ENCODE results near the gene UMPS.
A peak's percentile ranks its signal among the peaks of the same experiment; 100 is the strongest.
"Not testable (repeated sequence)": the region's sequence is repeated elsewhere in the genome, so short reads cannot be mapped to it uniquely, and the experiment has no call there.

UMPS gene

DNA sequence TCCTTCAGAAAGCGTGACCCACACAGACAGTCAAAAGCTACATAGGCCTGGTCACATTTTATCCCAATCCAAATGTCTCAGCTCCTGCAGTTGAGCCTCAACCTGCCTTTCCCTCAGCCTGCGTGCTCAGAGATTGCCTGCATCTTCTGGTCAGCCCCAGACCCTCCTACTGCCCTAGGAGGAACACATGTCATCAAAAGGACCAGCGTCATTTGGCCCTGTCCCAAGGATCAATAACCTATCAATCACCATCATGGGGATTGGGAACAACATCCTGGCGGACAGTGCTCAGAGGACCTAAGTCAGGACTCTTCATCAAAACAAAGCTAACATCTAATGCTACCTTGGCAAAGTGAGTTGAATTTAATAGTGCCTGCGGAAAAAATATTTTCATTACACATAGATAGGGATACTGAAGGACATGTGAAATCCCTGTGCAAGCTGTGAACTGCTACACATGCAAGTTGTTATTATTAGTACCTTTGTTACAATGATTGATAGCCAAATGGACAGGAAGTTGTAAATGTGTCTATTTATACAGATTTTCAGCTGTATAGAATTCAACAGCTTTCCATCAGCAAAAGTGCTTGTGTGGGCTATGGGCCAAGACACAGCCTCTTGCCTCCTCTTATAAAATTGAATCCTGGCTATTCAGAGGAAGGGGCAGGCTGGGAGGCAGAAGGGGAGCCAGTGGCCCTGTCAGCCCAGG is 47.7 kb downstream of the UMPS start:
- no peak for DNase-seq (ENCODE audit: low read depth)
- no peak overlapping the region for H3K4me3 ChIP-seq (replicated peaks; ENCODE audit: low read depth, low read length)
- no peak for TF ChIP-seq CTCF (IDR thresholded peaks at IDR 0.05; ENCODE audit: low read length, missing control alignments)

DNA sequence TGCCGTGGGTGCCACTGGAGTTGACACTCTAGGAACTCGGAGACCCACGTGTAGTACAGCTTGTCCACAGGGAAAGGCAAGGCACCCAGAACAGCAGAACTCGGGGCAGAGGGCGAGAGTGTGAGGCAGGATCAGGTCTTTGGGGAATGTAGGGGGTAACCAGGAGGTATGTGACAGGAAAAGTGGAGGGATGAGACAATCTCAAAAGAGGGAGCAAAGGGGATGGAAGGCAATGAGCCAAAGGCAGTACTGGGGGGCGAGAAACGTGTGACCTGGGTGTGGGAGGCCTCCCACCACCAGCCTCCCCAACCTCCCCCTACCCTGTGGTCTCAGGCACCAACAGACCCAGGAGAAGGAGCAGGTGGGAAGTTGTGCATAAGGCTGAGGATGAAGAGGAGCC is 48.9 kb downstream of the UMPS start:
- TF ChIP-seq CTCF (IDR thresholded peaks at IDR 0.05; ENCODE audit: low read length, missing control alignments), result no peak
- no peak for DNase-seq (ENCODE audit: low read depth)
- H3K4me3 ChIP-seq (replicated peaks; ENCODE audit: low read depth, low read length), result no peak overlapping the region

GRCh38 chr3:124779751-124780191 is 49.5 kb downstream of the UMPS start:
- TF ChIP-seq CTCF (IDR thresholded peaks at IDR 0.05; ENCODE audit: low read length, missing control alignments), result no peak

GRCh38 chr3:124780356-124780755 is 50.1 kb downstream of the UMPS start:
- no peak overlapping the region for H3K4me3 ChIP-seq (replicated peaks; ENCODE audit: low read depth, low read length)
- no peak for TF ChIP-seq CTCF (IDR thresholded peaks at IDR 0.05; ENCODE audit: low read length, missing control alignments)
- peak; percentile 87 for DNase-seq (ENCODE audit: low read depth)

More at GRCh38 chr3:124779751-124780191, 49.5 kb downstream of the UMPS start:
- DNase-seq (ENCODE audit: low read depth), result no peak
- no peak overlapping the region for H3K4me3 ChIP-seq (replicated peaks; ENCODE audit: low read depth, low read length)

DNA sequence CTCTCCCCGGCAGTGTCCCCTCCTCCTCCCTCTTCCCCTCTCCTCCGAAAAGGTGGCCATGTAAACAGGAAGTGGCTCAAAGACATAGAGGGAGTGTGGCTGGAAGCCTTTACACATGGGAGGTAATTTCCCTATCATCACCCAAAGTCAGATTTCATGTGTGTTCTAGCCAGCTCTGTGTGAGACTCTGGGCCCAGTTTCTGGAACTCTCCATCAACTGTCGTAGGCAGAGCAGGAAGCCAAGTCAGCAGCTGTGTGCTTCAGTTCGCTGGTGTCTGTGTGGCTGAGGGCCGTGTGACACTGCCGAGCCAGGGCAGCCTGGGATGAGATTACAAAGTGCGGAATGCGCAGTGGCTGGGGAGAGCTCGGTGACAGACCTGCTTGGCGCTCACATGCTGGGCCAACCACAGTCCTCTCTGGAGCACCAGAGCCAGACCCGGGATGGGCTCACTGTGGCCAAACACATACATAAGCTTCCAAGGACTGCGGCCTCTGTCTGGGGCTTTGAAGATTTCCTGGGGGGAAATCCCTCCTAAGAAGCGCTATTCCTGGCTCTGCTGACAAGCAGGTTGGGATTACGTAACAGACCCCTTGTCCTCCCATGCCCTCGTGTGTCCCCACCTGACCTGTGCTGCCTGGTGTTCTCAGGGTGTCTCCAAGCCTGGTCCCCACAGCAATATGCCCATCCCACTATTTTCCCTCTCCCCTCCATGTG is 50.7 kb downstream of the UMPS start:
- TF ChIP-seq CTCF (IDR thresholded peaks at IDR 0.05; ENCODE audit: low read length, missing control alignments), result no peak
- H3K4me3 ChIP-seq (replicated peaks; ENCODE audit: low read depth, low read length), result no peak overlapping the region
- peak; percentile 83 for DNase-seq (ENCODE audit: low read depth)

DNA sequence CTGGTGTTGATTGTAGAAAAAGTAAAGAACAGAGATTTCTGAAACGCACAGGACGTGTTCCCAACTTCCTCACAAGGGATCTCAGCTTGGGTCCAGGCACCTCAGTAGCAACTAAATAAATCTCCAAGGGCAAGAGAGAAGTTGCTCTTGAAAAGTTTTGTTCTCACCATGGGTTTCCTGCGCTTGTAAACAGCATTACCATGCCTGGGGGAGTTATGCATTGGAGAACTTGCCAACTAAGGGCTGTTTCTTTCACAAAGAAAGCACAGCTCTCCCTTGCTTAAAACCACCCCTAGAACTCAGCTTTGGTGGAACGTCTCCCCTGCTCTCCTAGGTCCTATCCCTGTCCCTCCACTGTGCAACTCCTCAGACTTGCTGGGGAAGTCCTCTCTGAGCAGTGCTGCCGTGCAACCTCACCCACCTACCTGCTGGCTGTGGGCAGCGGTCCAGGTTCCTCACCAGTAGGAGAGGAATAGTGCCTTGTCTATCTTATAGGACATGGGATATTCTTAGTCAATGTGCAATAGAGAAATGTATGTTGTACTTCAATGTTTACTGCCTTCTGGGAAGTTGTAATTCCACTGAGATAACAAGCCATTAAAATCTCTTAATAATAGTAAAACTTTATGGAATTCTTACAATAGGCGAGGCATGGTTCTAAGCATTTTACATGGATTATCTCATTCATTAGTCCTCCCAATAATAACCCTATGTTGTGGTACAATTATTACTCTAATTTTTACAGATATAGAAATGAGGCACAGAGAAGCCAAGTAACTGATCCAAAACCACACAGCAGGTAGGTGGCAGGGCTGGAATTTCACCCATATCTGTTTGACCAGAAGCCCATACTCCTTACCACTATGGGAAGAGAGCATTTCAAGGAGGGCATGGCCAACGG is 51.5 kb downstream of the UMPS start:
- no peak overlapping the region for H3K4me3 ChIP-seq (replicated peaks; ENCODE audit: low read depth, low read length)
- no peak for TF ChIP-seq CTCF (IDR thresholded peaks at IDR 0.05; ENCODE audit: low read length, missing control alignments)
- no peak for DNase-seq (ENCODE audit: low read depth)

GRCh38 chr3:124782377-124782712 is 52.1 kb downstream of the UMPS start:
- DNase-seq (ENCODE audit: low read depth); H3K4me3 ChIP-seq (replicated peaks; ENCODE audit: low read depth, low read length): not testable (repeated sequence)

Data from fibroblast of pulmonary artery (primary cell).